Measurements from ENCODE around the gene NBEA. TPM values are rescaled to one million over a fixed set of nuclear protein-coding genes. Genes with fewer than 3 reads are reported as not detected.

NBEA gene
- total RNA-seq, 1 experiment from 2014 or later: 4.1 TPM

- H3K9me2 ChIP-seq (ENCODE audit: insufficient read depth): no peaks in the 10 kb centered on the region
- no peak overlapping the region for H3K4me3 ChIP-seq (replicated peaks in 1 of 2; ENCODE audit: low read depth in 1 of 2, low read length in 2 of 2)
- TF ChIP-seq ZBTB33 (IDR thresholded peaks at IDR 0.05; ENCODE audit: extremely low read depth, insufficient replicate concordance, low read length) (no peak), REST (IDR thresholded peaks at IDR 0.05; ENCODE audit: low read depth) (no peak), SRF (IDR thresholded peaks at IDR 0.05; ENCODE audit: low read depth) (no peak), ZNF274 (IDR thresholded peaks at IDR 0.05; ENCODE audit: low read depth, low read length) (no peak), TCF7L2 (IDR thresholded peaks at IDR 0.05; ENCODE audit: borderline replicate concordance, extremely low read depth, insufficient read depth, insufficient read length) (no peak), CTCF (IDR thresholded peaks at IDR 0.05 in 2 of 3, conservative IDR thresholded peaks at IDR 0.05 in 1 of 3; ENCODE audit: borderline replicate concordance in 1 of 3, insufficient read depth in 1 of 3, low read depth in 2 of 3, low read length in 2 of 3) (no peak), ATF3 (IDR thresholded peaks at IDR 0.05) (no peak), EGR1 (IDR thresholded peaks at IDR 0.05; ENCODE audit: low read depth) (no peak)
- no peak overlapping the region for H2AFZ ChIP-seq (ENCODE audit: low read depth, low read length, poor library complexity, severe bottlenecking)
- ChIA-PET POLR2A (no interaction called here), CTCF (no interaction called here), RAD21 (ENCODE audit: low non-redundant PET in 1 of 2, low total read pairs in 2 of 2, uncharacterized antibody in 2 of 2, unreplicated experiment in 2 of 2) (no interaction called here)
- peaks cover 2 to 4% of the 10 kb centered on the region in 2 experiments; a peak in 1 of 4 replicates for H3K4me1 ChIP-seq (ENCODE audit: control insufficient read depth in 1 of 2, insufficient read depth in 2 of 2, low read length in 2 of 2)
- intact Hi-C loops (cut with micrococcal nuclease): no loop called here
- no TSS peak for BruUV-seq (replicated peaks)
- no peak overlapping the region for H3K27ac ChIP-seq (ENCODE audit: low read depth, low read length)
- H3K9me3 ChIP-seq (ENCODE audit: control insufficient read depth in 1 of 2, insufficient read depth in 1 of 2, low read depth in 1 of 2, low read length in 2 of 2): no peaks in the 10 kb centered on the region
- ATAC-seq (no peak), DNase-seq (ENCODE audit: low read depth, low spot score) (no peak)
- H4K20me1 ChIP-seq (ENCODE audit: insufficient read depth): no peaks in the 10 kb centered on the region
- H3K9ac ChIP-seq (ENCODE audit: low read length): no peak overlapping the region
- H3K27me3 ChIP-seq (ENCODE audit: insufficient read depth, low read length): no peaks in the 10 kb centered on the region
- no peaks in the 10 kb centered on the region for H3K79me2 ChIP-seq (ENCODE audit: insufficient read depth, low read length)
- H3K4me2 ChIP-seq (ENCODE audit: low read length): no peak overlapping the region
- H3K36me3 ChIP-seq (ENCODE audit: control insufficient read depth in 1 of 2, insufficient read depth in 2 of 2, low read length in 2 of 2): no peaks in the 10 kb centered on the region
These were observed 774.7 kb downstream of the NBEA start for GRCh38 chr13:35716729-35717128.
